LNCaP clone FGC (cell line): ENCODE data around the gene VAMP3.

Experiments
- DNase-seq: peaks from one replicate; pipeline ENCODE4 v3.0.0-alpha.2; 2011; ENCODE audit warnings: low read depth
- H3K4me3 ChIP-seq: 2 replicates; pipeline ENCODE4 v1.5.1; 2011; ENCODE audit warnings: mild to moderate bottlenecking, low read depth, low read length, control low read depth
- CTCF ChIP-seq: IDR thresholded peaks from 2 replicates; pipeline ENCODE4 v1.5.1; 2012; ENCODE audit warnings: mild to moderate bottlenecking; ENCODE audit not compliant: control insufficient read depth, insufficient read depth; ENCODE audit errors: extremely low read depth

The VAMP3 gene

GRCh38 chr1:7805460-7805859 lies 34.4 kb downstream of the VAMP3 start:
- DNase-seq: no peak
- no peak for TF ChIP-seq CTCF
- H3K4me3 ChIP-seq: no peak overlapping the region

GRCh38 chr1:7808253-7808844 lies 37.3 kb downstream of the VAMP3 start:
- no peak overlapping the region for H3K4me3 ChIP-seq
- DNase-seq: no peak
- TF ChIP-seq CTCF: peak; percentile 64

- H3K4me3 ChIP-seq: no peak overlapping the region
- TF ChIP-seq CTCF: no peak
- no peak for DNase-seq
Observed at GRCh38 chr1:7809742-7810141, 38.6 kb downstream of the VAMP3 start.

GRCh38 chr1:7810395-7810794 lies 39.3 kb downstream of the VAMP3 start:
- no peak for DNase-seq
- H3K4me3 ChIP-seq: no peak overlapping the region
- TF ChIP-seq CTCF: no peak

GRCh38 chr1:7811476-7811875 lies 40.4 kb downstream of the VAMP3 start:
- H3K4me3 ChIP-seq: no peak overlapping the region
- DNase-seq: no peak
- TF ChIP-seq CTCF: no peak

GRCh38 chr1:7813677-7814373 lies 42.7 kb downstream of the VAMP3 start:
- DNase-seq: no peak
- H3K4me3 ChIP-seq: no peak overlapping the region
- no peak for TF ChIP-seq CTCF

- H3K4me3 ChIP-seq: no peak overlapping the region
- TF ChIP-seq CTCF: no peak
- DNase-seq: no peak
Observed at GRCh38 chr1:7821282-7821681, 50.2 kb downstream of the VAMP3 start.
